ENCODE measurements around the gene USP2. TPM values are rescaled to one million over a fixed set of nuclear protein-coding genes. Genes with fewer than 3 reads are reported as not detected.

Gene USP2, protein sequence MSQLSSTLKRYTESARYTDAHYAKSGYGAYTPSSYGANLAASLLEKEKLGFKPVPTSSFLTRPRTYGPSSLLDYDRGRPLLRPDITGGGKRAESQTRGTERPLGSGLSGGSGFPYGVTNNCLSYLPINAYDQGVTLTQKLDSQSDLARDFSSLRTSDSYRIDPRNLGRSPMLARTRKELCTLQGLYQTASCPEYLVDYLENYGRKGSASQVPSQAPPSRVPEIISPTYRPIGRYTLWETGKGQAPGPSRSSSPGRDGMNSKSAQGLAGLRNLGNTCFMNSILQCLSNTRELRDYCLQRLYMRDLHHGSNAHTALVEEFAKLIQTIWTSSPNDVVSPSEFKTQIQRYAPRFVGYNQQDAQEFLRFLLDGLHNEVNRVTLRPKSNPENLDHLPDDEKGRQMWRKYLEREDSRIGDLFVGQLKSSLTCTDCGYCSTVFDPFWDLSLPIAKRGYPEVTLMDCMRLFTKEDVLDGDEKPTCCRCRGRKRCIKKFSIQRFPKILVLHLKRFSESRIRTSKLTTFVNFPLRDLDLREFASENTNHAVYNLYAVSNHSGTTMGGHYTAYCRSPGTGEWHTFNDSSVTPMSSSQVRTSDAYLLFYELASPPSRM
- 1 to 10 TPM in 2 of 4 donors, under 1 TPM in 2; 0.19 to 8.7 (median 1.0) TPM for total RNA-seq

DNA sequence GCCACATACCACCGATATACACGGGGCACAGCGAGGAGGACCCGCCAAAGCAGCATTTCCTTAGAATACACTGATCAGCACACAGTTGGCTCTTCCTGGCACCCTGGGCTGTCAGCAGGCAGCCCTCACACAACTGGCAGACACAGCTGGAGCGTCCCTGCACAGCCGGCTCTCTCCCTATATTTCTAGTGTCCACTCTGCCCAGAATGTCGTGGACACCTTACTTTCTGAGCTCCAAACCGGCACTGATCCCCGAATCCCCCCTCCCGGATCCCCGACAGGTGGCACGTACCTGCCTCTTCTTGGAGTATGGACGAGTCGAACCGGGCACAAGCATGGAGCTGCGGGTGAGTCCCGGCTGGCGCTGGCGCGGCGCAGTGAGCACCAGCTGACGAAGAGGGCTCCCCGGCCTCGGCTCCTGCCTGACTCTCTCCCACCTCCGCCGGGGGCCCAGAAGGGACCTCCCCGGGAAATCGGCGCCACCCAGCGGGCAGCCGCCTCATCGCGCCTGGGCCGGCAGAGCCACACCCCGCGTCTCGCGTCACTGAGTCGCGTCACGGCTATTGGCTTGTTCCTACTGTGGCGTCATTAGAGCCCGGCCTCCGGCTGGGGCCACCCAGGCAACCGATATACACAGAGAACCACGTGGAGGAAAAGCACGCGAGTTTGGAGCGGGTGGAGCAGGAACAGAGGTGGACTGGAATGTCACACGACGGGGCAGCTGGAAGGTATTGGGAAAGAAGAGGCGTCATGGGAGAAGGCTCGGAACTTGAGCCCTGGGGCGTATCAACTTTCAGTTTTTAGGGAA is at the start of gene USP2:
Gene USP2 (minus strand): TSS at position 510 of the 808 bp plus-strand sequence. CDS start 8,210 bp downstream, outside the sequence.
- TF ChIP-seq, protein P1, sequence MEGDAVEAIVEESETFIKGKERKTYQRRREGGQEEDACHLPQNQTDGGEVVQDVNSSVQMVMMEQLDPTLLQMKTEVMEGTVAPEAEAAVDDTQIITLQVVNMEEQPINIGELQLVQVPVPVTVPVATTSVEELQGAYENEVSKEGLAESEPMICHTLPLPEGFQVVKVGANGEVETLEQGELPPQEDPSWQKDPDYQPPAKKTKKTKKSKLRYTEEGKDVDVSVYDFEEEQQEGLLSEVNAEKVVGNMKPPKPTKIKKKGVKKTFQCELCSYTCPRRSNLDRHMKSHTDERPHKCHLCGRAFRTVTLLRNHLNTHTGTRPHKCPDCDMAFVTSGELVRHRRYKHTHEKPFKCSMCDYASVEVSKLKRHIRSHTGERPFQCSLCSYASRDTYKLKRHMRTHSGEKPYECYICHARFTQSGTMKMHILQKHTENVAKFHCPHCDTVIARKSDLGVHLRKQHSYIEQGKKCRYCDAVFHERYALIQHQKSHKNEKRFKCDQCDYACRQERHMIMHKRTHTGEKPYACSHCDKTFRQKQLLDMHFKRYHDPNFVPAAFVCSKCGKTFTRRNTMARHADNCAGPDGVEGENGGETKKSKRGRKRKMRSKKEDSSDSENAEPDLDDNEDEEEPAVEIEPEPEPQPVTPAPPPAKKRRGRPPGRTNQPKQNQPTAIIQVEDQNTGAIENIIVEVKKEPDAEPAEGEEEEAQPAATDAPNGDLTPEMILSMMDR (IDR thresholded peaks at IDR 0.05; ENCODE audit: low read depth) = no peak

DNA sequence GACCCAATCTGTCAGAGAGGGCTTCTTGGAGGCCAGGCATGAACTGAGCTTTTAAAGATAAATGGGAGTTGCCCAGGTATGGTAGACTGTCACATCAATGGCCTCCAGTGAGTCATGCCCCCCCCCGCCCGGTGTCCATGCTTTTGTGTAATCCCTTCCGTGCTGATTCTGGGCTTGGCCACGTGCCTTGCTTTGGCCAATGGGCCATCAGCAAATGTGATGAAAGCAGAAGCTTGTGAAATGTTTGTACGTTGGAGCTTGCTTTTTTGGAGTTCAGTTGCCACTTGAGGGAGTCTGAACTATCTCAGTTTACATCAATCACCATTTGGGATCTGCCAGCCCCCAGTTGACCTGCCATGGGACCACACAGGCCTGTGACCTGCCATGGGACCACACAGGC is 45.8 kb upstream of the USP2 start:
- TF ChIP-seq, protein P1 (IDR thresholded peaks at IDR 0.05; ENCODE audit: low read depth) = no peak

DNA sequence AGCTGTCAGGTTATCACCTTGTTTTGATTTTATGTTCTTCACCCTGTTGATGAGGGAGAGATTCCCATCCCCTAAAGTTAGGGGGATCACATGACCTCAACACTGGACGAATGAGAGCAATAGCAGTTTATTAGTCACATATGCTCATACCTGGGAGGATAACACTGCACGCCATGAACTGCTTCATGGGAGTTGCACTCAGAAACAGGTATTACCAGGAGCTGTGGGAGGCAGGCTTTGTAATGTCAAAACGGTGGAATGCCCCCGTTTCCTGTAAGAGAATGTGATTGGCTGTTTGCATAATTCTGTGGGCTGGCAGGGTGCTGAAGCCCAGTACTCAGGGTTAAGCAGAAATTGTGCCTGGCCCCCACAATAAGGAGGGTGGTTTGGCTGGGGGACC is 44.7 kb upstream of the USP2 start:
- TF ChIP-seq, protein P1 (IDR thresholded peaks at IDR 0.05; ENCODE audit: low read depth) = no peak

DNA sequence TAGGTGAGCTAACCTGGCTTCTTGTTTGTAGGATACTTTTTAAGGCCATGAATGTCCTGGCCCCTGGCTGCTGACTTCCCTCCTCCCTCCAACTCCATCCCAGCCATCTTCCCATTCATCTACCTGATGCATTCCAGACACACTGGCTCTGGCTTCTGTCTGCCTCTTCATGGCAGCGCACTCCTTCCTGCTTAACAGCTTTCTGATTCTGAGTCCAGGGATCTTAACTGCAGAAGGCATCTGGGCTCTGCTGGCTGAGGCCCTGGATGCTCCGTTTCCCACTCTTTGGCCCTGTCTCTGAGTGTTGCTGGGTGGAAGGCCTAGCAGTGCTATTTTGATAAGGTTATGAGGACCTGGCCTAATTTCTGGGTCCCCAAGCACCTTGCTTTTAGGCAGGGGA is 43.3 kb upstream of the USP2 start:
- TF ChIP-seq, protein P1 (IDR thresholded peaks at IDR 0.05; ENCODE audit: low read depth) = no peak

DNA sequence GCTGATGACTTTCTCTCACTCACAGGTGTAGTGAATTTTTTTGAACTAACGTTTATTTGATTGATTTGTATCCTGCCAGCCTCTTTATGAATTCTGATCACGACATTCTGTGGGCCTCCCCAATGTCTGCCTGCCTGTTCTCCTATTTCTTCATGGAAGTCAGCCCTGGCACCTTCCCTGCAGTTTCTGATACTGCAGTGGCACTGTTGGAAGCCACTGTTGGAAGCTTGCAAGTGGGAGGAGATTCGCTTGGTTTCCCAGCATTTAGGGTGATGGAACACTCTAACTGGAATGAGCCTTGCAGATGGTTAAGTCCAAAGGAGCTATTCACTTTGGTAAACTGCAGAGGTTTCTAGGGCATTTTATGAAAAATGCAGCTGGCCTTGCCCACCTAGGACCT is 42.8 kb upstream of the USP2 start:
- TF ChIP-seq, protein P1 (IDR thresholded peaks at IDR 0.05; ENCODE audit: low read depth) = no peak

DNA sequence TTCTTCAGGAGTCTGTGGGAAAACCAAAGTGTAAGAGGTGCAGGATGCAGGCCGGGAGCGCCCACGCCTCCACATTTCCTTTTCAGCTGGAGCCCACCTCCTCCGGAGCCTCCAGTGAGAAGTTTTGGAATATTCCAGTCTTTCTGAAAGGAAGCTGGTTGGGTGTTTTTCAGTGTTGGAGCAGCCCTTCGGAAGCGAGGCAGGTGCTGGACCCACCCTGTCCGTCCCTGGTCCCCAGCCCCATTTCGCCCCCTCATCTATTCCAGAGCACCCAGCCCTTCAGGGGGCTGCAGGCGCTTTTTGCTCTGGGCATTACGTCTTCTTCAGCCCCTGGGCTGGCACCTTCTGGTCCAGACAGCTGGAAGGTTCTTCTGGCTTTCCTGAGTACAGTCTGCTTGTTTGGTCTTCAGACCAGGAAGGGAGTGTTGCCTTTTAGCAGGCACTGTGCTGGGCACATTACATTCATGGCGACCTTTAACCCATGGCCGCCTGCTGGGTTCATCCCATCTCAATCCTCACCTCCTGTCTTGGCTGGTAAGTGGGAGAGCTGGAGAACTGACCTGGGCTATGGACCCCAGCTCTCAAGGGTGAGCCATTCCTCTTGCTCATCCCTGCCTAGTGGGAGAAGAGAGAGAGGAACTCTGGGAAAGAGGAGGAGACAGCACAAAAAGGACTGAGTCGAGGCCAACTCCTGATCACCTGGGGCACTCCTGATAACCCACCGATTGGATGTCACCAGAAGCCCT is 42.2 kb upstream of the USP2 start:
- TF ChIP-seq, protein P1 (IDR thresholded peaks at IDR 0.05; ENCODE audit: low read depth) = no peak

Measured in subcutaneous adipose tissue (tissue), 4 donors.